Measurements from ENCODE around the gene GAPT. TPM values are rescaled to one million over a fixed set of nuclear protein-coding genes. Genes with fewer than 3 reads are reported as not detected.

Gene GAPT
- total RNA-seq, 1 experiment from 2014 or later = not detected

DNA sequence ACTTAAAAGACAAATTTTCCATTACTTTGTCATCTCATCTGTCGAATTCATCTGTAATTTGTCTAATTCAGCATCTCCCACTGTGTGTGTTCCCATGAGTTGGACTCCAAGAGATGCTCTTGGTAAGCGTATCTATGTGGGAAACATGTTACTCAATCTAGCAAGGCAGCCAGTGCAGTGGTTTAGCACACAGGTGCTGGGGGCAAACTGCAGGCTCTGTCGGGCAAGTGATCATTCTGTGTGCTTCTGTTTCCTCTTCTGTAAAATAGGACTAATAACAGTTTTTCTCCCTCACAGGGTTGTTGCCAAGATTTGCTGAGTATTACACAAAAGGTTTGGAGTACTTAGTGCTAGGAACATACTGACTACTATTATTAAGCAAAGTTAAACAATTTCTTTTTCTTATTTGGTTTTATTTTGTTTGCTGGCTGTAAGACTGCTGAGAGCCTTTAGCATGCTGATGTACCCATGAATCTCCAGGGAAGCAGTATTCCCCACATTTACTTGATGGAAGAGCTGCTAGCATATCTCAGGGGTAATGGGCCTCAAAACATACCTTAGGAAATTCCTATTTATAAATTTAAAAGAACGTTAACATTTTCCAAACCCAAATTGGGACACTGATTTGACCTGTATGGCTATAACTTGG, 709 bp upstream of the GAPT start:
- no peak overlapping the region for H3K4me3 ChIP-seq
- H3K4me1 ChIP-seq (replicated peaks; ENCODE audit: insufficient read depth) = no peaks in the 10 kb centered on the region
- BruUV-seq (replicated peaks) = no TSS peak
- no peaks in the 10 kb centered on the region for H3K9me2 ChIP-seq (ENCODE audit: insufficient read depth)
- no peaks in the 10 kb centered on the region; the same call in 1 of the 2 replicates for H3K9me3 ChIP-seq (ENCODE audit: insufficient read depth, low read depth)
- intact Hi-C loops (cut with micrococcal nuclease; ENCODE audit: unreplicated experiment) = no loop called here
- no peaks in the 10 kb centered on the region for H3K36me3 ChIP-seq (ENCODE audit: low read depth)
- POLR2A ChIA-PET (ENCODE audit: unreplicated experiment) = no interaction called here
- H3K27ac ChIP-seq = no peak overlapping the region
- H3K4me2 ChIP-seq = no peak overlapping the region
- no peaks in the 10 kb centered on the region for H4K20me1 ChIP-seq (ENCODE audit: insufficient read depth)
- H3F3A ChIP-seq (ENCODE audit: insufficient read depth, low read depth) = no peaks in the 10 kb centered on the region
- CTCF ChIA-PET = no interaction called here
- TF ChIP-seq, protein P1, sequence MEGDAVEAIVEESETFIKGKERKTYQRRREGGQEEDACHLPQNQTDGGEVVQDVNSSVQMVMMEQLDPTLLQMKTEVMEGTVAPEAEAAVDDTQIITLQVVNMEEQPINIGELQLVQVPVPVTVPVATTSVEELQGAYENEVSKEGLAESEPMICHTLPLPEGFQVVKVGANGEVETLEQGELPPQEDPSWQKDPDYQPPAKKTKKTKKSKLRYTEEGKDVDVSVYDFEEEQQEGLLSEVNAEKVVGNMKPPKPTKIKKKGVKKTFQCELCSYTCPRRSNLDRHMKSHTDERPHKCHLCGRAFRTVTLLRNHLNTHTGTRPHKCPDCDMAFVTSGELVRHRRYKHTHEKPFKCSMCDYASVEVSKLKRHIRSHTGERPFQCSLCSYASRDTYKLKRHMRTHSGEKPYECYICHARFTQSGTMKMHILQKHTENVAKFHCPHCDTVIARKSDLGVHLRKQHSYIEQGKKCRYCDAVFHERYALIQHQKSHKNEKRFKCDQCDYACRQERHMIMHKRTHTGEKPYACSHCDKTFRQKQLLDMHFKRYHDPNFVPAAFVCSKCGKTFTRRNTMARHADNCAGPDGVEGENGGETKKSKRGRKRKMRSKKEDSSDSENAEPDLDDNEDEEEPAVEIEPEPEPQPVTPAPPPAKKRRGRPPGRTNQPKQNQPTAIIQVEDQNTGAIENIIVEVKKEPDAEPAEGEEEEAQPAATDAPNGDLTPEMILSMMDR (conservative IDR thresholded peaks at IDR 0.05) = no peak
- TF ChIP-seq EZH2 (IDR thresholded peaks at IDR 0.05; ENCODE audit: low read depth) = no peak
- no peaks in the 10 kb centered on the region for H3K79me2 ChIP-seq (ENCODE audit: low read depth)
- no peak for DNase-seq
- no peak overlapping the region for H2AFZ ChIP-seq
- H3K27me3 ChIP-seq (ENCODE audit: insufficient read depth, low read depth) = no peaks in the 10 kb centered on the region

DNA sequence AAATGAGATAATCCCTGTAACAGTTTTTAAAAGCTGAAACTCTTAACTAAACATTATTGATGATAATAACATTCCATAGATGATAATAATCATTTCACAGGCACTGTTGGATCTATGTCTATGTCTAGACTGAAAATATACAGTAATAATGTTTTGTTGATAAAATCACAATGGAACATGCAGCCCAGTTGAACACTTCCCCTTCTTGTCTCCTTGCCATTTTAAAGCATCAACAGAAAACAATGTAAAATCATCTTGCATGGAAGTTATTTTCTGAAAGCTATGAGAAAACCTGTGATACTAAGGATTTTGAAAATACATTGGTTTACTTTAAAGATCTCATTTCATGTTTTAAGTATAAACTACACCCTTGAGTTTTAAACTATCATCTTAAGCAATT, 1.9 kb downstream of the GAPT start:
- H3K27me3 ChIP-seq (ENCODE audit: insufficient read depth, low read depth) = no peaks in the 10 kb centered on the region
- intact Hi-C loops (cut with micrococcal nuclease; ENCODE audit: unreplicated experiment) = no loop called here
- no peak overlapping the region for H2AFZ ChIP-seq
- no peak for TF ChIP-seq EZH2 (IDR thresholded peaks at IDR 0.05; ENCODE audit: low read depth)
- BruUV-seq (replicated peaks) = no TSS peak
- no peaks in the 10 kb centered on the region for H3K79me2 ChIP-seq (ENCODE audit: low read depth)
- H4K20me1 ChIP-seq (ENCODE audit: insufficient read depth) = no peaks in the 10 kb centered on the region
- no peaks in the 10 kb centered on the region for H3K36me3 ChIP-seq (ENCODE audit: low read depth)
- no peak overlapping the region for H3K4me2 ChIP-seq
- no peaks in the 10 kb centered on the region for H3K9me3 ChIP-seq (ENCODE audit: insufficient read depth, low read depth)
- no peak overlapping the region for H3K27ac ChIP-seq
- H3F3A ChIP-seq (ENCODE audit: insufficient read depth, low read depth) = no peaks in the 10 kb centered on the region
- H3K4me1 ChIP-seq (replicated peaks; ENCODE audit: insufficient read depth) = no peaks in the 10 kb centered on the region
- ChIA-PET POLR2A (ENCODE audit: unreplicated experiment) (no interaction called here), CTCF (no interaction called here)
- no peak overlapping the region for H3K4me3 ChIP-seq
- no peak for DNase-seq
- no peaks in the 10 kb centered on the region for H3K9me2 ChIP-seq (ENCODE audit: insufficient read depth)

- H3K4me1 ChIP-seq (replicated peaks; ENCODE audit: insufficient read depth) = no peaks in the 10 kb centered on the region
- H3K4me2 ChIP-seq = no peak overlapping the region
- TF ChIP-seq, protein P1 (conservative IDR thresholded peaks at IDR 0.05) = no peak
- no peak for TF ChIP-seq EZH2 (IDR thresholded peaks at IDR 0.05; ENCODE audit: low read depth)
- no peaks in the 10 kb centered on the region for H3K9me3 ChIP-seq (ENCODE audit: insufficient read depth, low read depth)
- H3K9me2 ChIP-seq (ENCODE audit: insufficient read depth) = no peaks in the 10 kb centered on the region
- no peaks in the 10 kb centered on the region for H3K27me3 ChIP-seq (ENCODE audit: insufficient read depth, low read depth)
- no peaks in the 10 kb centered on the region for H3K36me3 ChIP-seq (ENCODE audit: low read depth)
- ChIA-PET CTCF (no interaction called here), POLR2A (ENCODE audit: unreplicated experiment) (no interaction called here)
- H2AFZ ChIP-seq = no peak overlapping the region
- H3F3A ChIP-seq (ENCODE audit: insufficient read depth, low read depth) = no peaks in the 10 kb centered on the region
- no peaks in the 10 kb centered on the region for H3K79me2 ChIP-seq (ENCODE audit: low read depth)
- no peaks in the 10 kb centered on the region for H4K20me1 ChIP-seq (ENCODE audit: insufficient read depth)
- DNase-seq = no peak
- no peak overlapping the region for H3K27ac ChIP-seq
- intact Hi-C loops (cut with micrococcal nuclease; ENCODE audit: unreplicated experiment) = no loop called here
- BruUV-seq (replicated peaks) = no TSS peak
- no peak overlapping the region for H3K4me3 ChIP-seq
These were observed 5.3 kb downstream of the GAPT start for GRCh38 chr5:58496488-58496887.

GRCh38 chr5:58497386-58497785, 6.2 kb downstream of the GAPT start:
- H4K20me1 ChIP-seq (ENCODE audit: insufficient read depth) = no peaks in the 10 kb centered on the region
- H3K4me3 ChIP-seq = no peak overlapping the region
- no peaks in the 10 kb centered on the region for H3F3A ChIP-seq (ENCODE audit: insufficient read depth, low read depth)
- no peak overlapping the region for H2AFZ ChIP-seq
- no peak overlapping the region for H3K4me2 ChIP-seq
- intact Hi-C loops (cut with micrococcal nuclease; ENCODE audit: unreplicated experiment) = no loop called here
- H3K79me2 ChIP-seq (ENCODE audit: low read depth) = no peaks in the 10 kb centered on the region
- BruUV-seq (replicated peaks) = no TSS peak
- no peak for TF ChIP-seq EZH2 (IDR thresholded peaks at IDR 0.05; ENCODE audit: low read depth)
- TF ChIP-seq, protein P1 (conservative IDR thresholded peaks at IDR 0.05) = no peak
- ChIA-PET CTCF (no interaction called here), POLR2A (ENCODE audit: unreplicated experiment) (no interaction called here)
- no peak overlapping the region for H3K27ac ChIP-seq
- DNase-seq = no peak
- no peaks in the 10 kb centered on the region for H3K9me2 ChIP-seq (ENCODE audit: insufficient read depth)
- H3K4me1 ChIP-seq (replicated peaks; ENCODE audit: insufficient read depth) = no peaks in the 10 kb centered on the region
- H3K36me3 ChIP-seq (ENCODE audit: low read depth) = no peaks in the 10 kb centered on the region
- no peaks in the 10 kb centered on the region for H3K9me3 ChIP-seq (ENCODE audit: insufficient read depth, low read depth)
- H3K27me3 ChIP-seq (ENCODE audit: insufficient read depth, low read depth) = no peaks in the 10 kb centered on the region

Measured in PC-9 (cell line).